Stimulated activated CD4-positive, alpha-beta T cell treated with anti-CD3 and anti-CD28 coated beads, Interleukin-4, amount 100 ng/mL, for 48 hours (primary cell): ENCODE measurements around the gene ABHD5.

Experiments
- DNase-seq, 2 donors: peaks; one replicate each; pipeline ENCODE4 v3.0.0-alpha.2; 2020; ENCODE audit warnings: low read depth in 2 of 2

Gene ABHD5

DNA sequence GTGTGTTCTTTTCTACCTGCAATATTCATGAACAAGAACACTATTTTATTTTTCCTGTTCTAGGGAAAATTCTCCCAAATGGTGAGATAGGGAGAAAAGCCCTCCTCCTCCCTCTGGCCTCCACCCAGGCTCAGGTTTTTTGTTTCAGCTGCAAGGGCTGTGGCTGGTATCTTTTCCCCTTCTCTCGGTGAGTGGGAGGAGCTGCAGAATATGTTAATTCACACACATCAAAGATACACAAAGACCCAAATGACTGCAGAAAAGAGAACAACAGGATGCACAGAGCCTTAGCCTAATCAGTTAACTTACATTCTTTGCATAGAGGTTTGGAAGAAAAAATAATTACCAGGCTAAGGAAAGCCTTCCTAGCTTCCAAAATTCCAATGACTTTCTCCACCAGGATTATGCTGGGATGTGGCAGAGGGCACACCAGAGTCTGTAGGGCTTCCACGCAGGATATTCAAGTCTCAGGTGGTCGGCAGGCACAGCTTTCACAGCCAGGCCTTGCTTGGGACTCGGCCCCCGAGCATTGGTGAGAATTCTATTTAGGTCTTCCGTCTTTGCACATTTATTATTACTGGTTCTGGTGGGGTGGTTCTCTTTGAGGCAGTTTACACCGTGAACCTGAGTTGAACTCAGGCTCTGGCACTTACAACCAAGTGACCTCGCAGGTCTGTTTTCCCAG, 64.9 kb downstream of the ABHD5 start:
- no peak for DNase-seq

DNA sequence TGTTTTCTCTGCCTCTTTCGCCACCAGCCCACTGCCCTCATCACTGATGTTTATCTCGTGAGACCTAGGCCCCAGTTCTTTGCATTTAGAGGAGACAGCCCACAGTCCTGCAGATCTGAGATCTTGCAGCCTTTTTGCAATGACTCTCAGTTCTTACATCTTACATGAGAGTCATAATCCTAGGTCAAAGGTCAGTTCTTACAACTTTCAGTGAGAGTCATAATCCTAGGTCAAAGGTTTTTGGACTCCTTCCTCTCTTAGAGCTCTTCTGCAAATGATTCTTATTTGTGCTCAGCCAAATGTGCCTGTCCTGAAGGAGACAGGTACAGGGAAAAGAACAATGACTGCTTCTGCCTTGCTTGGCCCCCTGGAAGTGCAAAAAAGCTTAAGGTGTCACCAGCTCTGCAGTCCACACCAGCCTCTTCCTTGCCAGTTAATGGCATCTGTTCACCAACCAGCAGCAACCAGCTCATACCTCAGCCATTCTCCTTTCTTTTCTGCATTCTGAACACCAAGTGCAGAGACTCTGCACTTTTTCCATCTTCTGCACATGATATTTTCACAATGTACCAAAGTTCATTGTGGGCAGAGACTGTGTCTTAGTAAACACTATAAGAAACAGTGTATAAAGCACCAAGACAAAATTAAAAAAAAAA, 67.1 kb downstream of the ABHD5 start:
- DNase-seq, result no peak

DNA sequence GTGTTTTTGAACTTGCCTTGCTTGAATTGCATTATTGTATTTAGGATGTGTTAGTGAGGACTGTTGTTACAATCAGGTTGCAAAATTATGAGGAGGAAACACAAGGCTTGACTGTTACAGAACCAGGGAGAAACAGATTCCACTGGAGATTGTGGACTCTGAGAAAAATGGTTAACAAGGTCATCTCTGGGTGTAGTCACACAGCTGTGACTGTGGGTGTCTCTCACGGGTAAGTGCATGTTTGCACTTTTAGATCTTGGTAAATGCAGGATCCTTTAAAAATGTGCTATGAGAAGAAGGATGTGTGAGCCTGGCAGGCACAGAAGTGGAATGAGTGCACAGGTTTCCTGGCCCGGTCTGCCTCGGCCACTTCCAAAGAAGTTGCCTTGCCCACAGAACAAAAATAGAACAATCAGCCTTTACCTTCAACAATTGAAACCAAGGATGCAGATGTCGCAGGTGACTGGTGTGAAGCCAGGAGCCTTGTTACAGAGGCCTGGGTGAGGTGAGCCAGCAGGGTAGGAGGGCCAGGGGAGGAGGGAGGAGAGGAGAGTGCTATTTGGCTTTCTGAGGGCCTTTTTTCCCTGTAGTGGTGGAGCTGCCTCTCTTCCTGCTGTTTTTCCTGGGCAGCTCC, 68.0 kb downstream of the ABHD5 start:
- DNase-seq, result no peak

DNA sequence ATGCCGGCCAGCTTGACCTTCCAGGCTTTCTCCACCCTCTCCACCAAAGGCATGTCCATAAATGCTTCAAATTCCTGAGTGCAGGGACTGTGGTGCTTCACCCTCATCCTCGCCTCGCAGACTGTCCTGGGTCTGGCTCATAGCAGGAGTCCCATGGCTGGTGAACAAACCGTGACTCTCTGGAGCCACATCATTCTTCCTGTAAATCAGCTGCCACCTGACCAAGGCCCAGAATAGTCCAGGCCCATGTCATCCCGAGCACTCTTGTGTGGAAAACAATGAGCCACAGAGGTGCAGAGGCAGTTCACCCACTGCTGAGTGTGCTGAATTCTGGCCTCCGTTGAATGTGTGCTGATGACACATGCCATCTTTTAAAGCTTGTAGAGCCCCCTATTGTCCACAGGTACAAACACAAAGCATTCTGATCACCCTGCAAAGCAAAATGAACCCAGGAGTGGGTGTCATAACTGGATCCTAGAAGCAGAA, 68.6 kb downstream of the ABHD5 start:
- no peak for DNase-seq

DNA sequence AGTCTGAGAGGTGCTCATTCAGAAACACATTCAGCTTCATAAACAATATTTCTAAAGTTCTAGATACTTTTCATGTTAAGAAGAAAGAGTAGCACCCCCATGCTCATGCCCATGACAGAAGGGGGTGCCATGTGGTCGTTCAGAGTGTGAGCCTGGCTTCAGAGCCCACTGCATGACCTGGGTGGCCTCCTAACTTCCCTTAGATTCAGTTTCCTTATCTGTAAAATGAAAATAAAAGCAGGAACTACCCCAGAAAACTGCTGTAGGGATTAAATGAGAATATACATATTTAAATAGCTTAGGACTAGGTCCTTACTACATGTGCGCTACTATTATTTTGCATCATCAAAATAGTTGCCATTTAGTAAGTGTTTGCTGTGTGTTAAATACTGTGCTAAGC, 69.2 kb downstream of the ABHD5 start:
- DNase-seq, result no peak

DNA sequence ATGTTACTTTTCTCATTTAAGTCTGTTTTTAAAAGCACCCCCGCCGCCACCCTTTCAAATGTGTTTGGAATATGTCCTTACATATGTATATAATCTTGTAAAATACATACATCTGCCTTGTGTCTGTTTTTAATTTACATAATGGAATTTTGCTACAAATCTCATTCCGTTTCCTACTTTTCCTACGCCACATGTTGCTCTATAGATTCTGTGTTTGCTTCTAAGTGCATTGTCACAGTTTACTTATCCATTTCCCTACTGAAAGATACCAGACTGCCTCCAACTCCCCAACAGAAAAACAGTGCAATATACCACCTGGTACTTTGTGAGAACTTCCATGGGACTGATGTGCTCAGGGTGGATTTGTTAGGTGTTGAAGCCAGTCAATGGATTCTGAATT, 70.2 kb downstream of the ABHD5 start:
- DNase-seq, result no peak

DNA sequence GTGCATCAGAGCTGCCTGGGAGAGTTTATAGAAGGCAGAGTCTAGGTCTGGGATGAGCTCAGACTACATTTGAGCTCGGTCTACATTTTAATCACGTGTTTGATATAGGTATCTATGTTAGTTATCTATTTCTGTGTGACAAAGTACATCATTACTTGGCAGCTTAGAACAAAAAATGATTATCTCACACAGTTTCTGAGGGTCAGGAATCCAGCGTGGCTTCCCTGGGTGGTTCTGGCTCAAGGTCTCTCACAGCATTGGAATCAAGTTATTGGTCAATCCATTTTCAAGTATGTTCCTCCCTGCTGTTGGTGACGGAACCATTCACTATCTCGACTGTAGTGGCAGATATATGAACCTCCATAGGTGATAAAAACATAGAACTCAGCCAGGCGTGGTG, 71.7 kb downstream of the ABHD5 start:
- no peak for DNase-seq

DNA sequence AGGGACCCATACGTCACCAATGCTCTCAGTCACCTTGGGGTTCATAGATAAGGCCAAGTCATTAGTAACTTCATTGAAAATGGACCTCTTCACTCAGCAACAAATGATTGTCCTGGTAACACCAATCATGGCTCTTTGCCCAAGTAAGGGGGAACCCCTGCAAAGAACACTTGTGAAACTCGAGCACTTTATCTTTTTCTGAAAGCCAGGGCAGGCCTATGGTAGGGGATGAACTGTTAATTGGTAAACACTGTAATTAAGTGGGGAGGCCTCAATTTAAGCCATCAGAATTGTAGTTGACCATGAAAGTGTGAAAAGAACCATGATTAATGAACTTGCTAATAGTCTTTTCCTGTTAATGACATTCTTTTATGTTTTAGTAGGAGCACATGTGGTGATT, 73.3 kb downstream of the ABHD5 start:
- no peak for DNase-seq

DNA sequence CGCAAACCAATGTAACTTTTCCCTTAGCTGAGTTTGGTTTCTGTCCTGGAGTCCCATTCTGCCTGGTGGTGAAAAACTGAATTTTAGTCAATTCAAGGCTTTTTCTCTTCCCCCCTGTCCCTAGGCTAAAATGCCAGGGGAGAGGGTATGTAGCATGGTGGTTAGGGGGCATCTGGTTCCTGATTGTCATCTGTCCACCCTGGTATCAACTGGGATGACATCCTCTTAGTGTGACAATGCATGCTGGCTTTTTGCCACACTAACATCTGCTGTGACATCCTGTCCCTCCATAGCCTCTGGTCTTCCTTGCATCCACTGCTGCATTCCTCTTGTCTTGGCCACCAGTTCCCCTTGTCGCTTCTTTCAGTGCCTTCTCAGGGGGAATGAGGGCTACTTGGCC, 73.7 kb downstream of the ABHD5 start:
- DNase-seq, result no peak

DNA sequence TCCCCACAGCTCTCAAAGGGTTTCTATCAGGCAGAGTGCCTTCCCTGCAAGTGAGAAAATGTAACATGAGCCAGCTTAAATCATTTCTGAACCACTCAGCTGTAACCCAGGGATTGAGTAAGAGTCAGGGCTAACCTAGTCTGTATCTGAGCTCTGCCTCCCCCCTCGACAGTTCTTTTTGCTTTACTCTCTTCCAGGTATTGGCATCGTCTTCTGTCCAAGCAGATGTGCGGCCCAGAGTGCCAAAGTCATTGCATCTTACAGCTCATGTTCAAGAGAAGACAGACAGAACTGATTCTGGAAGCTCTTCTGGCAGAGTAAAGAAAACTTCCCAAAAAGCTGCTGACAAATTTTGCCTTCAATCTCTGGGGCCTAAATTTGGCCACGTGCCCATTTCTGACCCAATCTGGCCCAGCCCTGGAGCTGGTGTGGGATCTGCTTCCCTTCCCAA, 74.8 kb downstream of the ABHD5 start:
- no peak for DNase-seq

DNA sequence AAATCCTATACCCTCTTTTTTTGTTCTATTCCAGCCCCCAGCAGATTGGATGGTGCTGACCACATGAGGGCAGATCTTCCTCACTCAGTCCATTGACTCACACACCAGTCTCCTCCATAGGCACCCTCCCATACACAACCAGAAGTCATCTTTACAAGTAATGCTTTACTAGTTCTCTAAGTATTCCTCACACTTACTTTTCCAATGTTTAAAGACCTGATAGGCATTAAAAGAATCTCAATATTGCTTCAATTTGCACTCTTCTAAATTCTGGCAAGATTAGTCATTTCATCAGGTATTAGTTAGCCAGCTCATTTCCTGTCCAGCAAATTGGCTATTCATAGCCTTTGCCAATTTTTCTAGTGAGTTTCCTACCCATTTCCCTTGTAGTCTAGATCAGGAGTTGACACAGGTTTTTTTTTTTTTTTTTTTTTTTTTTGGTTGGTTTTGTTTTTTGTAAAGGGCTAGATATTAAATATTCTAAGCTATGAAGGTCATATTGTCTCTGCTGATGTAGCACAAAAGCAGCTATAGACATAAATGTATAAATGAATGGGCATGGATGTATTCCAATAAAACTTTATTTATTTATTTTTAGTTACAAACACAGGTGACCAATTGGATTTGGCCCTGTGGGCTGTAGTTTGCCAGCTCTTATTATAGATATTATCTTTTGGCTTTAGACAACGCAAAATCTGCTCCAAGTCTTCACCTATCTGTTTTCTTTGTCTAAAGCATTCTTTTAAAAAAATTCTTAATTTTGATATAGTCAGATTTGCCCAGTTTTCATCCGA, 76.1 kb downstream of the ABHD5 start:
- no peak for DNase-seq

DNA sequence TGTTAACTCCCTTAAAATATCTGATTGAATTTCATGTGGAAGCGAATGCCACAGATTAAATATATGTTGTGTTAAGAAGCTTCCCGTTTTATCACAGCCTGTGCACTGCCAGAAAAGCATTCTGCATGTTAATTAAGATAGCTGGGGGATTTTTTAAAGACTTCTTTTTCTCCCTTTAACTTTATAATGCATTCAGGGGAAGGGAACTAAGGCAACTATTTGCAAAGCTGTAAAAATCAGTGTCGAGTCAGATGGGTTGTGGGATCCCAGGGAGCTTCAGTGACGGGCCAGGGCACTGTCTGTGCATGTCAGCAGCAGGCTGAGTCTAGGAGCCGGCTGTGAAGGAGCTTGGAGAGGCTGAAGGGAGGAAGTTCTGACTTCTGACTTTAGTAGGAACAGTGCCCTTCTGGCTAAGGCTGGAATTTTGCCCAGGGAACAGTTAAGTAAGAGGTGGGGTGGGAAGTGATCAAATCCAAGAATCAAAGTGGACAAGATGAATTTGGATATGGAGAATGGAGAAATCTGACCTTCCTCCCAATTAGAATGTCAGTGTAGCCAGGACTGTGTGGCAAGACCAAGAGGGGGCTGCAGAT, 77.7 kb downstream of the ABHD5 start:
- no peak for DNase-seq

DNA sequence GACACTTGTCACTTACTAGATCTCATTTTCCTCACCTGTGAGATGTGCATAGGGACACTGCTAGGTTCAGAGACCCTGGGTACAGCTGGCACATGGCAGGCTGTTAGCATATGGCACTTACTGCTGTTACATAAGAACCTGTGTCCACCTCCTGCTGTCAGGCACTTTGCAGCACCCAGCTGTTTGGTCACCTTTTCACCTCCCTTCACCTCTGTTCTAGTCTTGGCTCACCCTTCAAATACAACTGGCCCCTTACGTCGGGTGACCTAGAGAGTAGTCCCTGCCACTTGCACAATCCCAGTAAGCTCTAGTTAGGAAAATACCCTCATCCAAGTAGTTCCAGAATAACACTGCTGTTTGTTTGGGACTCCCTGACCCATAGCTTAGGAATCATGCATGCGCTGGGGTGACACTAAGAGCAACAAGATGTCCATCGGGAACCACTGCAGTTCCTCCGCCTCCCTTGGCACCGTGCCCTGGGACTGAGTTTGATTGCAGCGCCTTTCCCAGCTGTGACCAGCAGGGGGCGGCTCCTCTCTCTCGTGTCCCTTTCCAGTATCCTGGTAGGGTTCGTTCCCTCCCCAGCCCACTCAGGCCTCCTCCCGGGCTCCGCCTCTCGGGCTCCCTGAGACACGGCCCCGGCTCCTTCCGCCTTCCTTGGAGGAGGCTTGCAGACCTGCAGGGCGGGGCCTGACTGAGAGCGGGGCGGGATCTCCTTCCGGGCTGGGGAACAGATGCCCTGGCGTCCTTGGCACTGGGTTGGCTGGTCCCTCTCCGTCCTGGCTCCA, 78.6 kb downstream of the ABHD5 start:
- peak; percentile 75 to 86 for DNase-seq

DNA sequence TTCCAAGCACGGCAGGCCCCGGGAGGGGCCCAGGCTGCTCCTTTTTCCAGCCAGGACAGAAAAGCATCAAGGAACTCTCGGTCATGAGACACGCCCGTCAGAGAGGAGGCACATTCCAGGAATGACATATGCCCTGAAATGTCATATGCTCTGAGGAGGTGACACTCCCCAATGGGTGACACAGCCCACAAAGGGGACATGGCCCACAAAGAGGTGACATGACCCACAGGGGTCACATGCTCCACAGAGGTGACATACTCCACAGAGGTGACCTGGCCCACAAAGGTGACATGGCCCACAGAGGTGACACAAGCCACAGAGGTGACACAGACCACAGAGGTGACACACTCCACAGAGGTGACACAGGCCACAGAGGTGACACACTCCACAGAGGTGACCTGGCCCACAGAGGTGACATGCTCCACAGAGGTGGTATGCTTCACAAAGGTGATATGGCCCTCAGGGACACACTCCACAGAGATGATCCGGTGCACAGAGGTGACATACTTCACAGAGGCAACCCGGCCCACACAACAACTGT, 79.2 kb downstream of the ABHD5 start:
- DNase-seq, result no peak

DNA sequence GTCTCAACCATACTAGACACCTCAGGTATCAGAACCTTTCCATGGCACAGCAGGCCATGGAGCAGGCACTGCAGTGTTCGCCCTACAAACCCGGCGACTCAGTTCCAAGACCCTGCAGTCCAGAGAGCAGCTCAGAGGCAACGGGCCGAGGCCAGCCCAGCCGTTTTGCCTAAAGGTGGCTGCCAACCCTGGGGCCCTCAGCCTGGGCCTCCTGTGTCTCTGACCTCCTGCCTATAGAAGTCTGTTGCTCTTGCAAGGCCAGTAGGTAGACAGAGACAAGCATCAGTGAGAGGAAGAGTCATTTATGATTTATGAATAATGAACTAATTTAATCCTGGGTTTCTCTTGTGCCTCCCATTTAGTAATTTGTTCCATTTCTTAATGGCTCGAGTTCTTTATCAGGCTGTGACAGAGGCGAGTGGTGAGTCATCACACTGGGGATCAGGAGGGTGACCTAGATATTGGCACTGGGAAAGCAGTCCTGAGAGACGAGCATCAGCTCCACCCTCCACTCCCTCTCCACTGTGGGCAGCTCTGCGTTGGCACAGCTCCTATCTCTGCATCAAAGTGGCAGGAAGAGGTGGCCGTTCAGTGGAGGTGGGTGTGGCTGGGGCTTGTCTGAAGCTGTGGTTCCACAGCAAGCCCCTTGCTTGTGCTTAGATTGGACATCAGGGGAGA, 79.8 kb downstream of the ABHD5 start:
- peak in 1 of 2 donors; percentile 33 for DNase-seq

DNA sequence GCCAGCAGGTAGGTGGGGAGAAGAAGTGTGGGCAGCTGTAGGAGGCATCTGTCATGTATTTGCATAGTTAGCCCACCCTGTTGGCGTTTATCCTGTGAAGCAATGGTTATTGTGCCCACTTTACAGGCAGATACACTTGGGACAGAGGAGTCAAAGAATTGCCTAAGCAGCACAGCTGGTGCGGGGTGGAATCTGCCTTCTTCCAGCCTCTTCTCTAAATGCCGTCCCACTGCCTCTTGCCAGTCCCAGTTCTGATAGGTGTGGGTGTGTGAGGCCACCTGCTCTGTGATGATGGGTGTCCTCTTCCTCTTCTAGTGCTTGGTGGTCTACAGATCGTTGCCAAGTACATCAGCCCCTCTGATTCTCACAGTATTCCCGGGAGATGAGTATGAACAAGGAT, 80.9 kb downstream of the ABHD5 start:
- no peak for DNase-seq

DNA sequence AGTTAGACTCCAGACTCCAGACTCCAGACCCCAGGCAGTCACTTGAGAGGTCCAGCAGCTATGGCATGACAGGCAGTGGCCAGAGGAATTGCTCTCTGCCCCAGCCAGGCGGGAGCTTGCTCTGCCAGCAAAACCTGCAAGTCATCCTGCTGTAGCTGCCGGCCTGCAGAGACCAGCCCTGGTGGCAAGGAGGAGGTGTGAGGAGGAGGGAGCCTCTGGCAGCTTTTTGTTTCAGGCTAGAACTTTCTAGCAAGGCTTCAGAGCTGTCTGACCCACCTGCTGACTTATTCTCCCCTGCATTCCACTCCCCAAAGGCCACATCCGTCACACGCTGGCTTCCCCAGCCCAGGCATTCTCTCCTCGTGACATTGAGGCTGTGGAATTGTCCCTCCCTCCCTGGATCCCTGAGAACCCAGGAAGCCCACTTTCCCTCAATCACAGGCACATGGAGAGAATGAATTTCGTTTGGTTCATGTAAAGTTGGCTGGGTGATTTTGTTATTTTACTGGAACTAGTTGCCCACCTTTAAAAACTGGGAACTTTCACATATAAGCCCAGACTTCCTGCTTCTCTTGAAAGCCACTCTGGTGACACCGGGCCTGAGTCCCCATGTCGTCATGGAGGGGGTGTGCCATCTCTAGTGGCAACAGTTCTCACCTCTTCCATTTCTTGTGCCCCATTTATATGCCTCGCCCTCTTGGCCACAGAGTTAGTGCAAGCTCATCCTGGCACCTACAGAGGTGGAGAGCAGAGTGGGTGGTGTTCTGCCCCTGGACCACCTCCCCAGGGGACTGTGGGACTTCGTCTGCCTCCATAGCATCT, 82.7 kb downstream of the ABHD5 start:
- no peak for DNase-seq

DNA sequence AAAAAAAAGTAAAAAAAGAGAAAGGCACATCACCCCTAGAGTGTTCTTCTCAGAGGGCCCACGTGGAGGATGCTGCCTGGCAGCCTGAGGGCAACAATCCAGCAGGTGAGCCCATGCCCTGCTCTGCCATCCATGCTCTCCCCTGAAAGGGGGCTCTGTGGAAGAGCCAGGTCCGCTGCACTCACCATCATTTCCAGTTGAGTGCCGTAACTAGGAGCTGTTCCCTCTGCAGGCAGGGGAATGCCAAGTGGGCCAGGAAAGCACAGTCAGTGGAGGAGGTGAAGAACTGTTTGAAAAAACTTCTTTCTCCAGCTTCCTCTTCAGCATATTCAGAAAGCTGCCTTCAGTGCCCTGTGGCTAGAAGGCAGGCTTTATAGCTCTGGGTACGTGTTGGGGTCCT, 84.1 kb downstream of the ABHD5 start:
- no peak for DNase-seq

DNA sequence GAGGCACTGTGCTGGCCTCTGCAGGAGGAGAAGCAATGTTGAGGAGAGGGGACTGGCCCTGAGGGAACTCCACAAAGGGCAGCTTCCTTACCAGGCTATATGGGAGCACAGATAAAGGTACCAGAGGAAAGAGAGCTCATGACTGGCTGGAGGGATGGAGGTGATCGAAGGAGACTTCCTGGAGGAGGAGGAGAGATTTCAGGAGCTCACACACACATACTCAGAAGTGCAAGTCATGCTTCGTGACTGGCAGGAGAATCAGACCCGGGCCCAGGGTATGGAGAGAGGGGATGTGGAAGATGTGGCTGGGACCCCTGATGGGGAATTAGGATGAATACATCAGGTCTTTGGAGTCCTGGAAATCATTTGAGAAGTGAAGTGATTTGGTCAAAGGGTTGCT, 85.4 kb downstream of the ABHD5 start:
- no peak for DNase-seq
